Dermis blood vessel endothelial cell (primary cell): Measurements from ENCODE around the gene VRK1. TPM values are rescaled to one million over a fixed set of nuclear protein-coding genes. Genes with fewer than 3 reads are reported as not detected.
A peak's percentile ranks its signal among the peaks of the same experiment; 100 is the strongest.
"Not testable (repeated sequence)": the region's sequence is repeated elsewhere in the genome, so short reads cannot be mapped to it uniquely, and the experiment has no call there.

Experiments used
- DNase-seq: peaks from one replicate; pipeline ENCODE4 v3.0.0; 2010
- total RNA-seq: library from RNA; depleted of rRNA; stranded (reverse); fragments of >200 nt; gene quantifications from 2 replicates; pipeline ENCODE4 v1.2.3, GENCODE V29; 2014

Gene VRK1
- total RNA-seq, 1 donor from 2014 or later, result 41.2 TPM

- DNase-seq, result no peak
These were observed 32.6 kb downstream of the VRK1 start for GRCh38 chr14:96829791-96830190.

GRCh38 chr14:96830946-96831345, 33.8 kb downstream of the VRK1 start:
- DNase-seq, result no peak

- no peak for DNase-seq
These were observed 35.2 kb downstream of the VRK1 start for GRCh38 chr14:96832351-96832750.

GRCh38 chr14:96838449-96838848, 41.3 kb downstream of the VRK1 start:
- no peak for DNase-seq

GRCh38 chr14:96839251-96839650, 42.1 kb downstream of the VRK1 start:
- no peak for DNase-seq

- no peak for DNase-seq
These were observed 46.0 kb downstream of the VRK1 start for GRCh38 chr14:96843137-96843536.

GRCh38 chr14:96844857-96845570, 47.8 kb downstream of the VRK1 start:
- DNase-seq, result no peak

GRCh38 chr14:96847451-96847850, 50.3 kb downstream of the VRK1 start:
- no peak for DNase-seq

- DNase-seq, result no peak
These were observed 50.8 kb downstream of the VRK1 start for GRCh38 chr14:96848011-96848410.

GRCh38 chr14:96849733-96850132, 52.6 kb downstream of the VRK1 start:
- DNase-seq, result no peak

GRCh38 chr14:96851694-96852381, 54.7 kb downstream of the VRK1 start:
- no peak for DNase-seq

- DNase-seq, result peak; percentile 68
These were observed 55.7 kb downstream of the VRK1 start for GRCh38 chr14:96852823-96853422.

- no peak for DNase-seq
These were observed 61.5 kb downstream of the VRK1 start for GRCh38 chr14:96858643-96859042.

GRCh38 chr14:96861568-96862310, 64.6 kb downstream of the VRK1 start:
- peak; percentile 2 for DNase-seq

GRCh38 chr14:96863327-96863985, 66.3 kb downstream of the VRK1 start:
- no peak for DNase-seq

- DNase-seq, result no peak
These were observed 66.8 kb downstream of the VRK1 start for GRCh38 chr14:96863986-96864330.

GRCh38 chr14:96867634-96868033, 70.5 kb downstream of the VRK1 start:
- DNase-seq, result no peak

- no peak for DNase-seq
These were observed 76.9 kb downstream of the VRK1 start for GRCh38 chr14:96874127-96874526.

- DNase-seq, result no peak
These were observed 79.6 kb downstream of the VRK1 start for GRCh38 chr14:96876747-96877146.

- no peak for DNase-seq
These were observed 84.5 kb downstream of the VRK1 start for GRCh38 chr14:96881713-96882112.

GRCh38 chr14:96883974-96884373, 86.8 kb downstream of the VRK1 start:
- not testable (repeated sequence) for DNase-seq

- DNase-seq, result no peak
These were observed 91.0 kb downstream of the VRK1 start for GRCh38 chr14:96888158-96888557.

GRCh38 chr14:96888593-96888992, 91.4 kb downstream of the VRK1 start:
- no peak for DNase-seq
